Fibroblast of pulmonary artery (primary cell): ENCODE results near the gene PIP5K1B.

Source experiments
- DNase-seq: peaks from one replicate; pipeline ENCODE4 v3.0.0-alpha.2; 2010; ENCODE audit warnings: low read depth
- H3K4me3 ChIP-seq: replicated peaks from 2 replicates; pipeline ENCODE4 v1.5.1; 2011; ENCODE audit warnings: low read depth, mild to moderate bottlenecking, control low read depth, low read length, moderate library complexity
- CTCF ChIP-seq: IDR thresholded peaks from 2 replicates; pipeline ENCODE4 v1.5.1; 2011; ENCODE audit warnings: mild to moderate bottlenecking, control low read depth, low read length, inconsistent platforms; ENCODE audit errors: missing control alignments

PIP5K1B gene

GRCh38 chr9:68941780-68942459, 236.9 kb downstream of the PIP5K1B start:
- TF ChIP-seq CTCF, result no peak
- H3K4me3 ChIP-seq, result no peak overlapping the region
- DNase-seq, result no peak

DNA sequence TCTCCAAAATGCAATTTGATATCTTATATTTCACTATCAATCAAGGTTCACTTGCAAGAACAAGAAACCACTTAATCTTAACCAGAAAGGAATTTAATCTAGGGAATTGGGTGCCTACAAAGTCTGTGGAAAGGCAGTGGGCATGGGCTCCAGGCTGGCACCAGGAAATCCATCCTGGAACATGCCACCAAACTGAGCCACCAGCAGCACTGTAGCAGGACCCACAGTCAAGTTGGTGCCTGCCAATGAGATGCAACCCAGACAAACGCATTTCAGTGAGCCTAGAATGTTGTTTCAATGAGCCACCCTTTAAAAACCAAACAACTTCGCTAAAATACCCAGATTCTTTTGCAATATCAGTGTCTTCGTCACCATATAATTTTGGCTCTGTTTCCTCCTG, 237.8 kb downstream of the PIP5K1B start:
- H3K4me3 ChIP-seq, result no peak overlapping the region
- no peak for TF ChIP-seq CTCF
- DNase-seq, result no peak

DNA sequence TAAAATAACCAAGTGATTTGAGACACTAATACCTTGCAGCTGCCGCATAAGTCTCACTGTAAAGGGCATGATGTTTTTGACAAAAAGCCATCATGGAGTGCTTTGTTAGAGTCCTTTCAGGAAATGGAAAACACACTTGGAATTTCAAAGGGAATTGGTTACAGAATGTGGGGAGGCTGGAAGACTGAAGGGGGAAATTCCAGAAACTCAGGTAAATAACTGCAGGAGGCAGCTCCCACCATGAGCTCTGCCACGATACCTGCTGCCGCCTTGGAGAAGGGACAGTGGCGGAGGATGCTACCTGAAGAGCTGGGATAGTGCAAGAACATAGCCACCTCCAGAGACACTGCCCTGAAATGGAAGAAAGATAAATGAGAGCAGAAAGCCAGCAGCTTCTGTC, 242.0 kb downstream of the PIP5K1B start:
- DNase-seq, result no peak
- TF ChIP-seq CTCF, result no peak
- no peak overlapping the region for H3K4me3 ChIP-seq

DNA sequence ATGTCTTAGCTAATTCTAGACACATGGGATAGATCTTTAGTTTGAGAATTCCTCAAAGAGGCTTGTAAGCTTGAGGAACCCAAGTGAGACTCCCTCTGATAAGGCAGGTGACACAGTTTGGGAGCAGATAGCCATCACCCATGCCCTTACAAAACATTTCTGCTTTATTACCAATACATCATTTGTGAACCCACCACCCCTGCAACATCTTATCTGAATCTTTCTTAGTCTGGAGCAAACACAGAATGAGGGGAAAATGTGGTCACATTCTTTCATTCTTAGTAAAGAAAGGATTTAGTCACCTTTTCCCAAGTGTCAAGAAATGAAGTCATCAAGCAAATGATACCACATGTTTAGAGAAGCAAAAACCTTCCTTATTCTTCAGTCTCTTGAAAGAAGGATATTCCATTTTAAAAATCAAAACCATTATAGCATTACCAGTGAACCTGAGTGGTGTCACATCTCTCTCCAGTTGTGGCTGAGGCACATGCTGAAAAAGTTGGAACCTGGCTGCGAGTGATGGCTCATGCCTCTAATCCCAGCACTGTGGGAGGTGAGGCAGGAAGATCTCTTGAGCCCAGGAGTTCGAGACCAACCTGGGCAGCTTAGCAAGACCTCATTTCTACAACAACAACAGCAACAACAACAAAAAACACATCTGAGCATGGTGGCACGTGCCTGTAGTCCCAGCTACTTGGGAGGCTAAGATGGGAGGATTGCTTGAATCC, 243.0 kb downstream of the PIP5K1B start:
- TF ChIP-seq CTCF, result no peak
- H3K4me3 ChIP-seq, result no peak overlapping the region
- DNase-seq, result no peak

DNA sequence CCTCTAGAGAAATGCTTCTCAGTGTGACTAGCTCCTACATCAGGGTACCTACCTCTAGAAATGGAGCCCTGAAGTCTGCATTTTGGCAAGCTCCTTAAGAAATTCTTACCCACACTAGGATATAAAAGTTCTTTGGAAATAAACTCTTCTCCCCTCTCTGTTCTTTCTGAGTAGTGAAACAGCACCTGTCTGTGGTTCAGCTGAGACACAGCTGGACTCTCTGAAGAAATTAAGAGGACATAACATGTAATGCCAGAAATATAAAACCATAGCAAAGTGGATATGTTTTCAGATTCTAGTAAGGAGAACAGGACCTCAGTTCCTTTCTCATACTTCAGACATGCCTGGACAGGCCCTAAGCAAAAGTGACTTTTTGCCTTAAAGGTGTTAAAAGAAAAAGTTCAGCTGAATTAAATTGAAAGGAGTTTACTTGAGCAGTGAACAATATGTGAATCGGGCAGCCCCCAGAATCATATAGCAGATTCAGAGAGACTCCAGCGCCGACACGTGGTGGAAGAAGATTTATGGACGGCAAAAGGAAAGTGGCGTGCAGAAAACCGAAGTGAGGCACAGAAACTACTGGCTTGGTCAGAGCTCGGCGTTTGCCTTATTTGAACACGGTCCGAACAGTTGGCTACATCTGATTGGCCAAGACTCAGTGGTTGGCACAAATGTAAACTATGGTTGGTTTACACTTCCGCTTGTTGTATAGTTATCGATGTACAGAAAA, 244.4 kb downstream of the PIP5K1B start:
- no peak overlapping the region for H3K4me3 ChIP-seq
- TF ChIP-seq CTCF, result peak; percentile 25
- DNase-seq, result peak; percentile 31

DNA sequence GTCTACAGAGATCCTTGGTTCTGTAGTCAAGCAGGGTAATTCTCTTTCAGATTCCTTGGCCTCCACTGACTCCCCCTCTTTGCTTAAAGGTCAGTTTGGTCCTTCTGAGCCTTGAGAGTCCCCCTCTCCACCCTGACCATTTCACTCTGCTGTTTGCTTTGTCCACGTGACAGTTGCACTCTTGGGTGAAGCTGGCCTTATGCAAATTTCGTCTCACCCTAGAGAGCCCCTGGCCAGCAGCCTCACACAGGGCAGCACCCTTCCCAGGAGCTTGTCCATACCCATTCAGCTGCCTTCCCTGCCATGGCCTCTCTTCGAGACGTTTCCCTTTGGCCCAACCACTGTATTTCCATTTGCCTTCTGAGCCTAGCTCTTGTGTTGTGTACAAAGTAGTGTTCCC, 245.1 kb downstream of the PIP5K1B start:
- no peak for DNase-seq
- no peak for TF ChIP-seq CTCF
- no peak overlapping the region for H3K4me3 ChIP-seq
